NCI-H69 (cell line): Measurements from ENCODE around the gene ASB16.

ENCODE experiments used
- DNase-seq: peaks from one replicate; lab custom pipeline; 2025; lab: John Stamatoyannopoulos, UW

The ASB16 gene

DNA sequence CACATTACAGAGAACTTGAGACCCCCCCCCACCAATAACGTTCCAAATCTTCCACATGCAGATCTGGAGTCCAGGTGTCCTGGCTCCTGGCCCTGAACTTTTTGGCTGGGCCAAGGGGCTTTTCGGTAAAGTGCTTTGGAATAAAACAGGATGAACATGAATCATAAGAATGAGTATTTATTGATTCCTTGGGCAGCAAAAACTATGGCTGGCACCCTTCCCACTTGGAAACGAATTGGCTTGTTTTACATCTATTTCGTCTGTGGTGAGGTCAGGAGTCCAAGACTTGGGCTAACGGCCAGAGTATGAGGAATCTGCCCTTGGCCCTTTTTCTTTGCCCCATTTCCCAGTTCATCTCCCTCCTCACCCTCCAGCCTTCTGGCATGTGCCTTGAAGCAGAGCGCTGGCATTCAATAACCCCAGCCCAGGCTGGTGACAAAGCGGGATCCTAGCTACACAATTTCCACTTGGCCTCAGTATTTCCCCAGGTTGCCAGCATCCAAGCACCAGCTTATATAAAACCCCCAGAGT, 53.1 kb downstream of the ASB16 start:
- no peak for DNase-seq
